Stomach smooth muscle (tissue), 2 donors: ENCODE data around the gene CLCNKA.
"Not testable (repeated sequence)": the region's sequence is repeated elsewhere in the genome, so short reads cannot be mapped to it uniquely, and the experiment has no call there.

Experiments used
- H3K27ac ChIP-seq: one replicate; pipeline ENCODE4 v1.7.0; 2013; ENCODE audit warnings: mild to moderate bottlenecking, low read length, inconsistent platforms
- H3K27me3 ChIP-seq, 2 donors: one replicate each; pipeline ENCODE4 v1.7.0; 2013; ENCODE audit warnings: low read length in 2 of 2; ENCODE audit not compliant: insufficient read depth in 2 of 2, control insufficient read depth in 1 of 2
- H3K36me3 ChIP-seq, 2 donors: one replicate each; pipeline ENCODE4 v1.7.0; 2013; ENCODE audit warnings: low read length in 2 of 2; ENCODE audit not compliant: control insufficient read depth in 2 of 2, insufficient read depth in 2 of 2
- H3K4me1 ChIP-seq: one replicate; pipeline ENCODE4 v1.7.0; 2013; ENCODE audit warnings: low read length; ENCODE audit not compliant: control insufficient read depth, insufficient read depth
- H3K4me3 ChIP-seq, 2 donors: one replicate each; pipeline ENCODE4 v1.7.0; 2013; ENCODE audit warnings: low read length in 2 of 2
- H3K9ac ChIP-seq, 2 donors: one replicate each; pipeline ENCODE4 v1.7.0; 2013; ENCODE audit warnings: low read length in 2 of 2, mild to moderate bottlenecking in 1 of 2
- H3K9me3 ChIP-seq, 2 donors: one replicate each; pipeline ENCODE4 v1.7.0; 2013; ENCODE audit warnings: low read length in 2 of 2; ENCODE audit not compliant: control insufficient read depth in 2 of 2
- donor health status: healthy.
- donor health status: Pancreatic carcinoma.

Gene CLCNKA

GRCh38 chr1:16055613-16056520 lies 34.0 kb downstream of the CLCNKA start:
- Histone ChIP-seq H3K4me3 (no peak overlapping the region), H3K4me1 (peaks cover 3% of the 10 kb centered on the region), H3K27ac (no peak overlapping the region), H3K27me3 (no peaks in the 10 kb centered on the region), H3K9me3 (no peaks in the 10 kb centered on the region), H3K36me3 (no peaks in the 10 kb centered on the region), H3K9ac (no peak overlapping the region)

GRCh38 chr1:16056521-16056912 lies 34.7 kb downstream of the CLCNKA start:
- H3K27ac ChIP-seq, H3K4me1 ChIP-seq, H3K9ac ChIP-seq, H3K36me3 ChIP-seq, H3K27me3 ChIP-seq, H3K9me3 ChIP-seq, H3K4me3 ChIP-seq: not testable (repeated sequence)

- H3K27ac ChIP-seq, H3K4me1 ChIP-seq, H3K27me3 ChIP-seq, H3K9me3 ChIP-seq, H3K9ac ChIP-seq, H3K4me3 ChIP-seq, H3K36me3 ChIP-seq: not testable (repeated sequence)
These were observed 35.6 kb downstream of the CLCNKA start for GRCh38 chr1:16057314-16057915.

GRCh38 chr1:16058394-16059120 lies 36.7 kb downstream of the CLCNKA start:
- H3K27ac ChIP-seq, H3K4me1 ChIP-seq, H3K36me3 ChIP-seq, H3K4me3 ChIP-seq, H3K27me3 ChIP-seq, H3K9ac ChIP-seq, H3K9me3 ChIP-seq: not testable (repeated sequence)

- H3K27ac ChIP-seq, result no peak overlapping the region
- H3K36me3 ChIP-seq, result no peaks in the 10 kb centered on the region
- H3K4me1 ChIP-seq, result no peaks in the 10 kb centered on the region
These were observed 39.4 kb downstream of the CLCNKA start for GRCh38 chr1:16061266-16061665.

GRCh38 chr1:16061989-16062686 lies 40.3 kb downstream of the CLCNKA start:
- H3K9me3 ChIP-seq, H3K9ac ChIP-seq, H3K4me3 ChIP-seq, H3K27ac ChIP-seq, H3K4me1 ChIP-seq, H3K36me3 ChIP-seq, H3K27me3 ChIP-seq: not testable (repeated sequence)

More at GRCh38 chr1:16061266-16061665, 39.4 kb downstream of the CLCNKA start:
- no peak overlapping the region for H3K4me3 ChIP-seq
- H3K9me3 ChIP-seq, result no peaks in the 10 kb centered on the region
- H3K9ac ChIP-seq, result no peak overlapping the region
- no peaks in the 10 kb centered on the region for H3K27me3 ChIP-seq

- not testable (repeated sequence) for H3K27me3 ChIP-seq, H3K4me3 ChIP-seq, H3K9ac ChIP-seq, H3K36me3 ChIP-seq, H3K9me3 ChIP-seq, H3K27ac ChIP-seq, H3K4me1 ChIP-seq
These were observed 40.8 kb downstream of the CLCNKA start for GRCh38 chr1:16062687-16063075.

- no peak overlapping the region for H3K4me3 ChIP-seq
- H3K27me3 ChIP-seq, result no peaks in the 10 kb centered on the region
- no peaks in the 10 kb centered on the region for H3K4me1 ChIP-seq
- H3K27ac ChIP-seq, result no peak overlapping the region
- H3K9ac ChIP-seq, result no peak overlapping the region
- H3K36me3 ChIP-seq, result no peaks in the 10 kb centered on the region
- H3K9me3 ChIP-seq, result no peaks in the 10 kb centered on the region
These were observed 41.5 kb downstream of the CLCNKA start for GRCh38 chr1:16063226-16063829.

- Histone ChIP-seq H3K36me3 (no peaks in the 10 kb centered on the region), H3K4me1 (peaks cover 3% of the 10 kb centered on the region), H3K9me3 (no peaks in the 10 kb centered on the region), H3K4me3 (no peak overlapping the region), H3K9ac (no peak overlapping the region), H3K27ac (no peak overlapping the region), H3K27me3 (no peaks in the 10 kb centered on the region)
These were observed 42.1 kb downstream of the CLCNKA start for GRCh38 chr1:16063921-16064320.

GRCh38 chr1:16064536-16065268 lies 42.9 kb downstream of the CLCNKA start:
- Histone ChIP-seq H3K9me3 (no peaks in the 10 kb centered on the region), H3K4me1 (peaks cover 3% of the 10 kb centered on the region), H3K36me3 (no peaks in the 10 kb centered on the region), H3K9ac (no peak overlapping the region), H3K27me3 (no peaks in the 10 kb centered on the region), H3K27ac (no peak overlapping the region), H3K4me3 (no peak overlapping the region)
